Ovary (tissue), 3 donors: ENCODE data around the gene ALDH2.

ENCODE experiments used
- CTCF ChIP-seq, 3 donors: fragments of 450-650 bp in 2 of 3; fragments of 200-600 bp in 1 of 3; IDR thresholded peaks; one replicate each; pipeline versions ENCODE4 v1.5.1 to v1.8.0; 2016 to 2022; ENCODE audit warnings: antibody characterized with exemption in 3 of 3, mild to moderate bottlenecking in 1 of 3
- POLR2A ChIP-seq: fragments of 450-650 bp; IDR thresholded peaks from one replicate; pipeline ENCODE4 v1.6.1; 2017; ENCODE audit warnings: antibody characterized with exemption, mild to moderate bottlenecking, moderate library complexity
- donor health status: DM: no; HTN: no; CAD: no.

- TF ChIP-seq POLR2A (no peak), CTCF (IDR thresholded peaks at IDR 0.05) (no peak)
Measured at GRCh38 chr12:111828338-111828979, 61.7 kb downstream of the ALDH2 start.
